ENCODE data around the gene GYPC.

The GYPC gene

GRCh38 chr2:126650994-126651393, 5.0 kb upstream of the GYPC start:
- no peak for ATAC-seq
- no peak for DNase-seq

GRCh38 chr2:126652323-126652891, 3.6 kb upstream of the GYPC start:
- DNase-seq: no peak

GRCh38 chr2:126653109-126653508, 2.8 kb upstream of the GYPC start:
- ATAC-seq: no peak
- DNase-seq: no peak

More at GRCh38 chr2:126652323-126652891, 3.6 kb upstream of the GYPC start:
- no peak for ATAC-seq

GRCh38 chr2:126653761-126654160, 2.2 kb upstream of the GYPC start:
- DNase-seq (no peak), ATAC-seq (no peak)

GRCh38 chr2:126655051-126655450, 907 bp upstream of the GYPC start:
- DNase-seq: no peak

GRCh38 chr2:126656431-126657147, 631 bp downstream of the GYPC start:
- peak; percentile 54 for DNase-seq
- peak; percentile 22 for ATAC-seq

More at GRCh38 chr2:126655051-126655450, 907 bp upstream of the GYPC start:
- ATAC-seq: no peak

- DNase-seq (peak; percentile 71), ATAC-seq (peak; percentile 53)
These were observed 1.2 kb downstream of the GYPC start for GRCh38 chr2:126657148-126657635.

GRCh38 chr2:126657636-126658318, 1.8 kb downstream of the GYPC start:
- DNase-seq: peak; percentile 79
- ATAC-seq: peak; percentile 79

- DNase-seq (no peak), ATAC-seq (no peak)
These were observed 2.5 kb downstream of the GYPC start for GRCh38 chr2:126658319-126658904.

GRCh38 chr2:126658905-126659561, 3.1 kb downstream of the GYPC start:
- DNase-seq (peak; percentile 69), ATAC-seq (peak; percentile 19)

- ATAC-seq: no peak
- no peak for DNase-seq
These were observed 3.9 kb downstream of the GYPC start for GRCh38 chr2:126659562-126660467.

- no peak for ATAC-seq
- no peak for DNase-seq
These were observed 5.0 kb downstream of the GYPC start for GRCh38 chr2:126660971-126661370.

GRCh38 chr2:126661702-126662500, 5.9 kb downstream of the GYPC start:
- DNase-seq (no peak), ATAC-seq (no peak)

GRCh38 chr2:126662621-126663020, 6.7 kb downstream of the GYPC start:
- DNase-seq (no peak), ATAC-seq (no peak)

GRCh38 chr2:126663184-126663963, 7.4 kb downstream of the GYPC start:
- no peak for ATAC-seq
- no peak for DNase-seq

GRCh38 chr2:126664234-126664633, 8.3 kb downstream of the GYPC start:
- ATAC-seq (peak; percentile 78), DNase-seq (peak; percentile 45)

- no peak for ATAC-seq
These were observed 8.7 kb downstream of the GYPC start for GRCh38 chr2:126664639-126665038.

GRCh38 chr2:126665483-126665882, 9.5 kb downstream of the GYPC start:
- no peak for DNase-seq
- no peak for ATAC-seq

More at GRCh38 chr2:126664639-126665038, 8.7 kb downstream of the GYPC start:
- no peak for DNase-seq

GRCh38 chr2:126668254-126668653, 12.3 kb downstream of the GYPC start:
- DNase-seq: no peak
- ATAC-seq: no peak
